VCaP (cell line): ENCODE data around the gene TFRC.
"Not testable (repeated sequence)": the region's sequence is repeated elsewhere in the genome, so short reads cannot be mapped to it uniquely, and the experiment has no call there.

Source experiments
- H3K27ac ChIP-seq: fragments of 450-650 bp; 2 replicates; pipeline ENCODE4 v1.5.1; 2017
- TF ChIP-seq, protein P1 (sequence below): fragments of 450-650 bp; conservative IDR thresholded peaks from 2 replicates; pipeline ENCODE4 v1.5.1; 2017; ENCODE audit warnings: mild to moderate bottlenecking, moderate library complexity

The TFRC gene

DNA sequence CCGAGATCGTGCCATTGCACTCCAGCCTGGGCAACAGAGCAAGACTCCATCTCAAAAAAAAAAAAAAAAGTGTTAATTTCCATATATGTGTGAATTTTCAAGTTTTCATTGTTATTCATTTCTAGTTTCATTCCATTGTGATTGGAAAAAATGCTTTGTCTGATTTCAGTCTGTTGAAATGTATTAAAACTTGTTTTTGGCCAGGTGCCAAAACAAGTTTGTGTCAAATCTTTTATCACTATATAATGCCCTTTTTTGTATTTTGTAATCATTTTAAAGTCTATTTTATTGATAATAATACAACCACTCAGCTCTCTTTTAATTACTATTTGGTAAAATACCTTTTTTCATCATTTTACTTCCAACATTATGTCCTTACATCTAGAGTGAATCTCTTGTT lies 42.5 kb downstream of the TFRC start:
- H3K27ac ChIP-seq = no peak overlapping the region
- TF ChIP-seq, protein P1, sequence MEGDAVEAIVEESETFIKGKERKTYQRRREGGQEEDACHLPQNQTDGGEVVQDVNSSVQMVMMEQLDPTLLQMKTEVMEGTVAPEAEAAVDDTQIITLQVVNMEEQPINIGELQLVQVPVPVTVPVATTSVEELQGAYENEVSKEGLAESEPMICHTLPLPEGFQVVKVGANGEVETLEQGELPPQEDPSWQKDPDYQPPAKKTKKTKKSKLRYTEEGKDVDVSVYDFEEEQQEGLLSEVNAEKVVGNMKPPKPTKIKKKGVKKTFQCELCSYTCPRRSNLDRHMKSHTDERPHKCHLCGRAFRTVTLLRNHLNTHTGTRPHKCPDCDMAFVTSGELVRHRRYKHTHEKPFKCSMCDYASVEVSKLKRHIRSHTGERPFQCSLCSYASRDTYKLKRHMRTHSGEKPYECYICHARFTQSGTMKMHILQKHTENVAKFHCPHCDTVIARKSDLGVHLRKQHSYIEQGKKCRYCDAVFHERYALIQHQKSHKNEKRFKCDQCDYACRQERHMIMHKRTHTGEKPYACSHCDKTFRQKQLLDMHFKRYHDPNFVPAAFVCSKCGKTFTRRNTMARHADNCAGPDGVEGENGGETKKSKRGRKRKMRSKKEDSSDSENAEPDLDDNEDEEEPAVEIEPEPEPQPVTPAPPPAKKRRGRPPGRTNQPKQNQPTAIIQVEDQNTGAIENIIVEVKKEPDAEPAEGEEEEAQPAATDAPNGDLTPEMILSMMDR = no peak

DNA sequence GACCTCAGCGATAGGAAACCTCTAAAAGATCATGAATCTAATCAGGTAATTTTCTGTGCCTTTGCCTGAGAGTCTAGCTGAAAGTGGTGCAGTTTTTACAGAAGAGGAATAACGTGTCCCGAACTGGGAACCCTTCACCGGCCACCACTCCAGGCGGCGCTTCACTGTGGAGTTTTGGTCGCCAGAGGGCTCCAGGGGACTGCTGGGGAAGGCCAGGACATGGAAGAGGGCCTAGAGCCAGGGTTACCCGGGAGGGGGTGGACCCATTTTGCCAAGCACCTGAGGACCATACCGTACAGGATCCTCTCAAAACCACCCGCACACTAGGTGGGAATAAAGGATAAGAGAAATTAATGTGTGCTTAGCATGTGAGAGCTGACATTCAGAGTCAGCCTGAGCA lies 55.8 kb downstream of the TFRC start:
- TF ChIP-seq, protein P1 = peak; percentile 69
- not testable (repeated sequence) for H3K27ac ChIP-seq

DNA sequence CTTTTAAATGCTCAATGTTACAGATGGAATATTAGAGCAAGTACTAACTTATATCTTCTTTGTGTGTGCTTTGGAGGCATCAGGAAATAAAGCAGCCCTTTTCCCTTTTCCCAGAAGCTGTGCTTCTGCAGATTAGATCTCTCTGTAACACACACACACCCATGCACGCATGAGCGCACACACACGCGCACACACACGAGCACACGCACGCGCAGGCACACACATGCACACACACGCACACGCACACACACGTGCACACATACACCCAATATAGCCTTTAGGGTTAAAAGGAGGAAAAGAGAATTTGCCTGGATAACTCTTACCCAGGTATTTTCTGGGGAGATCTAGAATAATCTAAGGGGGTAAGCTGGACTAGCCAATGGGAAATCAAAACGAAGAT lies 56.9 kb downstream of the TFRC start:
- TF ChIP-seq, protein P1 = no peak
- no peak overlapping the region for H3K27ac ChIP-seq

DNA sequence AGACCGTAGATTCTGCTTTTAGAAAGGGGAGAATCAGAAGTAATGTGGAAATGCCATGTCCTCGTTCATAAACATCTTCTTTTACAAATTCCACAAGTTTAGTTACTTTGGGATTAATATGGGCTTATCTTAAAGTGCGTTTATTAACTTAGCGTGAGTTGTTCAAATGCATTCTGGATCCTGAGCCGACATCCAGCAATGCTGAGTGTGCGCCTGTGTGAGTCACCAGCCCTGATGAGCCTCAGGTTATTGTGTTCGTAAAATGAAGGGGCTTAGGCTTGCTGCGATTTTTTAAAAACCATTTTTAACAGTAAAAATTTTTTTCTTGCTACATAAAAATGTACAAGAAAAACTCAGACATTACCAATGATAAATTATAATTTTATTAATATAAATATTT lies 57.9 kb downstream of the TFRC start:
- TF ChIP-seq, protein P1 = no peak
- H3K27ac ChIP-seq = peak overlapping the region; percentile 65

DNA sequence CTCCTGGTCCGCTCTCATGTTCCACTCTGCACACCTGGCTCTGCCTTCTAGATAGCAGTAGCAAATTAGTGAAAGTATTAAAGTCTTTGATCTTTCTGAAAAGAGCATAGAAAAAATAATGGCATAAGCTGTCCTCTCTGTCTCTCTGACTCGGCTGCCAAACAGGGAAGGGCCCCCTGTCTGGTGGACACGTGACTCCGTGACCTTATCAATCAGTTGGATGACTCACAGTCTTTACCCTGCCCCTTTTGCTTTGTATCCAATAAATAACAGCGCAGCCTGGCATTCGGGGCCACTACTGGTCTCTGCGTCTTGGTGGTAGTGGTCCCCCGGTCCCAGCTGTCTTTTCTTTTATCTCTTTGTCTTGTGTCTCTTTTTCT lies 59.4 kb downstream of the TFRC start:
- peak overlapping the region; percentile 65 for H3K27ac ChIP-seq

DNA sequence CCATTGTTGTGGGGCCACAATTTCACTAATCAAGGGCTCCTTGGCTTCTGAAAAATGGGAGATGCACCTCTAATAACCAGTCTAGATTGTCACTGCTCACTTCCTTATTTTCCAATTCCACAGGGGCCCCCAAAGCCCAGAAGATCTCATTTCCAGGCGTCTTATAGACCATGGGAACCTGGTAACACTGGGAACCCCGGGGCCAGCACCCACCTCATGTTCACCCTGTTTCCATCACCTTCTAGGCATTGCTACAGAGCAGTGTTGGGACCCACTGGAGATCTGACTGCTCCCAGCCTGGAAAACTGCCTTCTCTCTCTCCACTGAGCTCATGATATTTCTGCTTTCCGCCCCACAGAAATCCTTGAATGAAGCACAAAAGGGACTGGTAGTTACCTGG lies 61.5 kb downstream of the TFRC start:
- H3K27ac ChIP-seq = peak overlapping the region; percentile 65
- TF ChIP-seq, protein P1 = no peak

DNA sequence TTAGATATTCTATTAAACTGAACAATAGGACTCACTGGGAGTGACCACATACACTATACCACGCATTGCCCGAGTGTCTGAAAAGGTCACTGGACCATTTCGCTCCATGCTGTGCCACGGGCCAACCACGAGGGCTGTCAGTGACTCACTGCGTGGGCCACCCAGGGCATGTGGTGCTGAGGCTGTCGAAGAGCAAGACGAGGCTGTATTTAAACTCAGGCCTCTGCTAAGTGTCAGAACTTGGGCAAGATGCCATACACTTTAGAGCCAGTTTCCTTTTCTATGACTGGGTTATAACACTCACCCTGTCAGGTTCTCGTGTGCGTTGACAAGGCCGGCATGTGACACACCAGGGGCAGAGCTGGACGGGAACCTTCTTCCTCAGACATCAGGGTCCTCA lies 62.3 kb downstream of the TFRC start:
- not testable (repeated sequence) for H3K27ac ChIP-seq

DNA sequence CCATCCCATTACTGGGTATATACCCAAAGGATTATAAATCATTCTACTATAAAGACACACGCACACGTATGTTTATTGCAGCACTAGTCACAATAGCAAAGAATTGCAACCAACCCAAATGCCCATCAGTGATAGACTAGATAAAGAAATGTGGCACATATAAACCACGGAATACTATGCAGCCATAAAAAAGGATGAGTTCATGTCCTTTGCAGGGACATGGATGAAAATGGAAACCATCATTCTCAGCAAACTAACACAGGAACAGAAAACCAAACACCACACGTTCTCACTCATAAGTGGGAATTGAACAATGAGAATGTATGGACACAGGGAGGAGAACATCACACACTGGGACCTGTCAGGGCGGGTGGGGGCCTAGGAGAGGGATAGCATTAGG lies 63.7 kb downstream of the TFRC start:
- not testable (repeated sequence) for H3K27ac ChIP-seq

DNA sequence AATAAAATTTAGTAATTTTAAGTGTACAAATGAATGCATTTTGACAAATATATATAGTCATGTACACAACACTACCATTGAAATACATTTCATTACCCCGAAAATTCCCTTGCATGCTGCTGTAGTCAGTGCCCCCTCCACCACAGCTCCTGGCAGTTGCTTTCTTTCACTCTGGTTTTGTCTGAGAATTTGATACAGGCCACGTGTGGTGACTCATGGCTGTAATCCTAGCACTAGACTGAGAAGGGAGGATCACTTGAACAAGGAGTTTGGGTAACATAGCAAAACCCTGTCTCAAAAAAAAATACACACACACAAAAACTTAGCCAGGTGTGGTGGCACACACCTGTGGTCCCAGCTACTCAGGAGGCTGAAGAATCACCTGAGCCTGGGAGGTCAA lies 65.4 kb downstream of the TFRC start:
- no peak overlapping the region for H3K27ac ChIP-seq
- TF ChIP-seq, protein P1 = no peak

DNA sequence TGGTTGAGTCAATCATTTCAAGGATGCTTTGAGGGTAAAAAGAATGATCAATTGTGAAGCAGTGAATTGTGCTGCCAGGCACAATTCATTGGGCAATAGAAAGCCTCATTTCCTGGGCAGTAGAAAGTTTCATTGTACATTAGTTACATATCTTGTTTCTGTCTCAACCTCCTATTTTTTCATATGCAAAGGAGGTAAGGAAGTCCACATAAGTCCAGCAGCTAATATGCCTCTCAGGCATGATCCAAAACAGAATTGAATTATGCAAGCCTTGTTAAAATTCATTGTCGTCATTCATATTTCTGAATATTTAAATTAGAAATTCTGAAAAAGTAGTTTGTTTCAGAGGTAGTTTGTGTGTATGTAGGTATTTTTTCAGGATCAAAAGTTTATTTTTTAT lies 65.8 kb downstream of the TFRC start:
- TF ChIP-seq, protein P1 = no peak
- H3K27ac ChIP-seq = no peak overlapping the region
